G401 (cell line): ENCODE results near the gene ADGRB3. TPM values are rescaled to one million over a fixed set of nuclear protein-coding genes. Genes with fewer than 3 reads are reported as not detected.
"Not testable (repeated sequence)": the region's sequence is repeated elsewhere in the genome, so short reads cannot be mapped to it uniquely, and the experiment has no call there.

Source experiments
- DNase-seq: peaks from one replicate; pipeline ENCODE4 v3.0.0-alpha.2; 2015; ENCODE audit warnings: low spot score
- in situ Hi-C: cut with HindIII; loops from 2 replicates; pipeline ENCODE4 v1.10.0; 2016; ENCODE audit warnings: low sequenced_read_pairs, mixed read lengths
- total RNA-seq: library from RNA; depleted of rRNA; stranded (reverse); fragments of >200 nt; shearing (Covaris generic); gene quantifications from 2 replicates; pipeline ENCODE4 v1.2.3, GENCODE V29; 2014

ADGRB3 gene
- total RNA-seq, 1 experiment from 2014 or later, result not detected

GRCh38 chr6:69063401-69063800, 428.3 kb downstream of the ADGRB3 start:
- no peak for DNase-seq
- in situ Hi-C loops, result no loop called here

- in situ Hi-C loops, result no loop called here
- no peak for DNase-seq
These were observed 429.1 kb downstream of the ADGRB3 start for GRCh38 chr6:69064226-69064625.

GRCh38 chr6:69069881-69070280, 434.8 kb downstream of the ADGRB3 start:
- in situ Hi-C loops, result no loop called here
- DNase-seq, result no peak

GRCh38 chr6:69072796-69073195, 437.7 kb downstream of the ADGRB3 start:
- in situ Hi-C loops, result no loop called here
- DNase-seq, result no peak

- DNase-seq, result no peak
- in situ Hi-C loops, result no loop called here
These were observed 449.8 kb downstream of the ADGRB3 start for GRCh38 chr6:69084746-69085335.

- no peak for DNase-seq
- in situ Hi-C loops, result no loop called here
These were observed 451.6 kb downstream of the ADGRB3 start for GRCh38 chr6:69086689-69087088.

- DNase-seq, result no peak
- in situ Hi-C loops, result no loop called here
These were observed 454.5 kb downstream of the ADGRB3 start for GRCh38 chr6:69089539-69089938.

- in situ Hi-C loops, result no loop called here
These were observed 455.1 kb downstream of the ADGRB3 start for GRCh38 chr6:69090132-69090531.

GRCh38 chr6:69096681-69097080, 461.6 kb downstream of the ADGRB3 start:
- no peak for DNase-seq
- in situ Hi-C loops, result no loop called here

More at GRCh38 chr6:69090132-69090531, 455.1 kb downstream of the ADGRB3 start:
- no peak for DNase-seq

- in situ Hi-C loops, result no loop called here
- no peak for DNase-seq
These were observed 462.9 kb downstream of the ADGRB3 start for GRCh38 chr6:69097948-69098347.

GRCh38 chr6:69098910-69099309, 463.8 kb downstream of the ADGRB3 start:
- in situ Hi-C loops, result no loop called here
- no peak for DNase-seq

- DNase-seq, result no peak
- in situ Hi-C loops, result no loop called here
These were observed 465.7 kb downstream of the ADGRB3 start for GRCh38 chr6:69100772-69101171.

GRCh38 chr6:69102416-69102815, 467.3 kb downstream of the ADGRB3 start:
- in situ Hi-C loops, result no loop called here
- no peak for DNase-seq

GRCh38 chr6:69105288-69105687, 470.2 kb downstream of the ADGRB3 start:
- in situ Hi-C loops, result no loop called here

GRCh38 chr6:69106511-69106910, 471.4 kb downstream of the ADGRB3 start:
- no peak for DNase-seq
- in situ Hi-C loops, result no loop called here

More at GRCh38 chr6:69105288-69105687, 470.2 kb downstream of the ADGRB3 start:
- DNase-seq, result no peak

GRCh38 chr6:69111301-69111700, 476.2 kb downstream of the ADGRB3 start:
- in situ Hi-C loops, result no loop called here

GRCh38 chr6:69116658-69117057, 481.6 kb downstream of the ADGRB3 start:
- in situ Hi-C loops, result no loop called here
- DNase-seq, result no peak

More at GRCh38 chr6:69111301-69111700, 476.2 kb downstream of the ADGRB3 start:
- no peak for DNase-seq

GRCh38 chr6:69121461-69122406, 486.7 kb downstream of the ADGRB3 start:
- DNase-seq, in situ Hi-C loops: not testable (repeated sequence)

GRCh38 chr6:69122407-69122773, 487.3 kb downstream of the ADGRB3 start:
- in situ Hi-C loops, result no loop called here
- DNase-seq, result no peak

- no peak for DNase-seq
- in situ Hi-C loops, result no loop called here
These were observed 493.3 kb downstream of the ADGRB3 start for GRCh38 chr6:69128411-69128810.
